HG03432 (cell line): ENCODE measurements around the gene N4BP2L2.

Experiments used
- ATAC-seq: cut with Tn5 transposase; IDR thresholded peaks from one replicate; pipeline ENCODE4 v1.9.1; 2021; ENCODE audit warnings: mild to moderate bottlenecking, moderate library complexity; ENCODE audit not compliant: unreplicated experiment

N4BP2L2 gene

DNA sequence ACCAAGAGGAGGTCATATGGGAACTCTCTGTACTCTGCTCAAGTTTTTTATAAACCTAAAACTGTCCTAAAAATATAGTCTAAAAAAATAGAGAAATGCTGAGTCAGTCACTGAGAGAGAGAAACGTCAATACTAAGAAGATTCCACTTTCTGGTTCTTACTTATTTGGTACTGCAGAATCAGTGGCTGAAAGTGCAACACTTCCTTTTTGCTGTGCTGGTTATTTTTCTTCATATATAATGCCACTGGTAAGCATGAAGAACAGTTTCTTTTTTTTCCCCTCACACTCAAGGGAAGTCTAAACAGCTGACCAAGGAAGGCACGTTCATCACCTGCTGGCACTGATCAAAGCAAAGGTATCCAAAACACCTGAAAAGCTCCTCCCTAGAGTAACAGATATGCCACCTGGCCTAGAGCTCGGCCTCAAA, 66.4 kb downstream of the N4BP2L2 start:
- peak; percentile 84 for ATAC-seq

DNA sequence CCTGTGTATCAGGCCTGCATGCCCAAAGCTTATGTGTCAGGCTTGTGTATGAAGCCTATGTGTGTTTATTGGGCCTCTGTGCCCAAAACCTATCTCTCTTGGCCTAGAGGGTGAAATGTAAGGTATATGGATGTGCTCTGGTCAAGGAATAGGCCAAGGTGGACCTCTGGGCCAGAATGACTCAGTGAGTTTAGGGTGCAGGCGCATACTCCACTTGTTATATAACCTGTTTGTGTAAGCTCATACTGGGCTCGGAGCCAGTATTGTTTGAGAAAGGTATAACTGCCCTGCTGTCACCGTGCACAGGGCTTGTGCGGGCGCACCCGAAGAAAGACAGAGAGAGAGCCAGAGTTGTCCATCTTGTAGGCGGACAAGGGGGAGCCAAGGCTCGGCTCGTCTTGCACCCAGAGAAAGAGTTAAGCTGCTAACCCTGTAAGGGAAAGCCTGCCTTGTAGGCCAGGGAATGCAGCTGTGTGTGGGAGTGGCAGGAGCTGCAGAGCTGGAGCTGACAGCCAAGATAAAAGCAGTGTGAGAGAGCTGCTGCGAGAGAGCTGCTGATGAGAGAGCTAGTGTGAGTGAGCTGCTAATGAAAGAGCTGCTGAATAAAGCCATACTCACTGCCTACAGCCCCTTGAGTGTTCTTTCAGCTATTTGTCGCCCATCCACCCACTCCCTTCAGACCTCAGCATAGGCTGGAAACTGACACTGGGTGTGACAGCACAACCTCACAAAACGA, 67.2 kb downstream of the N4BP2L2 start:
- ATAC-seq = no peak

DNA sequence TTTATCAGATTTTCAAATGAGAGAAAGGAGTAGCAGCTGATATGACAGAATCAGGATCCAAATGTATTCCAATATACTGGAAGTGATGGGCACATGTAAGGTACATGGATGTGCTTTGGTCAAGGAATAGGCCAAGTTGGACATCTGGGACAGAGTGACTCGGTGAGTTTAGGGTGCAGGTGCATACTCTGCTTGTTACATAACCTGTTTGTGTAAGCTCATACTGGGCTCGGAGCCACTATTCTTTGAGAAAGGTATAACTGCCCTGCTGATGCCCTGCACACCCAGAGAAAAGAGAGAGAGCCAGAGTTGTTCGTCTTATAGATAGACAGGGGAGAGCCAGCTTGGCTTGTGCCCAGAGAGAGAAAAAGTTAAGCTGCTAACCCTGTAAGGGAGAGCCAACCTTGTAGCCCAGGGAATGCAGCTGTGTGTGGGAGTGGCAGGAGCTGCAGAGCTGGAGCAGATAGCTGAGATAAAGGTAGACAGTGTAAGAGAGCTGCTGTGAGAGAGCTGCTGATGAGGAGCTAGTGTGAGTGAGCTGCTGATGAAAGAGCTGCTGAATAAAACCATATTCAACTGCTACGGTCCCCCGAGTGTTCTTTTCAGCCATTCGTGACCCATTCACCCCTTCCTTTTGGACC, 70.0 kb downstream of the N4BP2L2 start:
- no peak for ATAC-seq

DNA sequence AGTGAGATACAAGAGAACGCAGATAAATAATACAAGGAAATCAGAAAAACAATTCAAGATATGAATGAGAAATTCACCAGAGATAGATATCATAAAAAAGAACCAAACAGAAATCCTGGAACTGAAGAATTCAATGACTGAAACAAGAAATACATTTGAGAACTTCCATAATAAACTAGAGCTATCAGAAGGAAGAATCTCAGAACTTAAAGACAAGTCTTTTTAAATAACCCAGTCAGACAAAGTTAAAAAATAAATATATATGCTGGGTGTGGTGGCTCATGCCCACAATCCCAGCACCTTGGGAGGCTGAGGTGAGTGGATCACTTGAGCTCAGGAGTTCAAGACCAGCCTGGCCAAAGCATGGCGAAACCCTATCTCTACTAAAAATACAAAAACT, 82.0 kb downstream of the N4BP2L2 start:
- ATAC-seq = no peak

DNA sequence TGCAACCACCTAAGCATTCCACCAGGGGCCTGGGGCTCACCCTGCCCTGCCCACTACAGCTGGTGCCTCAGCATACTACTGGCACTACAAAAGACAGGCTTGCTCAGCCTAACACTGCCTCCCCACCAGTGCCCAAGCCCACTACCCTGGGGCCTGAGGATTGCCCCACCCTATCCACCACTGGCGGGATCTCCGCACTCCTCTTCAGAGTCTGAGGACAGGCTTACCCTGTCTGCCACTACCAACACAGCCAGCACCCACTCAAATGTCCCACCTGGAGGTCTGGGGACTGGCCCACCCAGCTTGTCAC, 83.0 kb downstream of the N4BP2L2 start:
- no peak for ATAC-seq

GRCh38 chr13:32454886-32455593, 83.6 kb downstream of the N4BP2L2 start:
- ATAC-seq = no peak

- no peak for ATAC-seq
Measured at GRCh38 chr13:32453981-32454380, 84.6 kb downstream of the N4BP2L2 start.

DNA sequence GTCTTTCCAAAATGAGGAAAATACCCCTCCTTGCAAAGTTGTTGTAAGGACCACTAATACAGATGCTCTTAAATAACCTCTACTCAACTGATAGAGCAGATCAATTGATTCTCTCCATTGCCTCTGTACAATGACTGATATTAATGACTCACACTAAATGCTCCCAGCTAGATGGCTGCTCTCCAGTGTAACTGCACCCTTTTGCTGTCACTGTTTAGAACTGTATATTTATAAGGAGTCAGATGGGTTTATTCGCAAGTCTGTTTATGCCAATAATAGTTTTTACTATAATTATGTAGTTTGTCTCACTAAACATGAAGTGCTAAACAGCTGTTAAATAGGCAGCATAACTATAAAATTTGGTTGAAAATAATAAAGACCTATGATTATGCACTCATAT, 89.6 kb downstream of the N4BP2L2 start:
- ATAC-seq = no peak

DNA sequence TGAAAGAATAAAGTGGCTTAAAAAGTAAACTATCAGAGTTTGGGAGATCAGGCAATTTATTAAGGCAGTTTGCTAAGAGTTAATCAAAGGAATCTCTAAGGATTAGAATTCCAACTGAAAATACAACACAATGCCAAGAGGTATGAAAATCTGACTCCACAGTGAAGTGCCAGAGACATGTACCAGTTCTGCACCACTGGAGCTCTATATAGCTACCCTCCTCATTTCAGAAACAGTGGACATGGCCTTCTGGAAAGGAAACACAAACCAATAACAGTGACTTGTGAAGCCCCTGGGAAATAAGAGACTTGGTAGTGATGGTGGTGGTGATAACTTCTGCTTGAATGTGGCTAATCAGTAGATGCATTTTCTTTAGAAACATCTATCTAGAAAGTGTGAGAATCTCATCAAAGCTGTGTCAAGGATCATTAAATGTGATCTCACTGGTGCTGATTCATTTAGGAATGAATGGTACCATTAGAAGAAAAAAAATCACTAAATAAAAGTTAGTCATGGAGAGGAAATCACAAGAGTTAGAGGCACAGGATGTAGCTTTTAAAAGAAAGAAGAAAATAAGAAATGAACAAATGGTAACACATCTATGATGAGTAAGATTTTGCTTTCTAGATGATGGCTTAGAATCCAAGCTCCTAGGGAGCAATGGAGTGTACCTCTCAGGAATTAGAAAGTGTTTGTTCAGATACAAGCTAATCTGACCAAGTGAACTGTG, 90.5 kb downstream of the N4BP2L2 start:
- ATAC-seq = no peak

GRCh38 chr13:32446773-32447465, 91.7 kb downstream of the N4BP2L2 start:
- no peak for ATAC-seq

DNA sequence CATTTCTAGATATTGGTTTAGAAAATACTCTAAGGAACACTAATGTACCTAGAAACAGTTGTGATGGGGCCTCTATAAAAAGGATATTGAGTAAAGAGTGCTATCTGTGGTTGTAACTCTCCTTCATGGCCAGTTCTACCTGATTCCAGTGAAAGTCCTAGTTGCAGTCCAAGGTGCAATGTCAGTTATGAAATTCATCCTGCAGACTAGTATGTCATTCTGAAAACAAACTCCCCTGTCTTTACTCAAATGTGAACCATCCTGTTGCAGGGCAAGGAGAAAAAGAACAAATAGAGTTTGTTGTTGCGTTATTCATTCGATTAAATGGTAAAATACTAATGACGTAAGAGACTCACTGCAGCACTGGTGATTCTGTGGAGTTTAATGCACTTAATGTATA, 92.4 kb downstream of the N4BP2L2 start:
- no peak for ATAC-seq

DNA sequence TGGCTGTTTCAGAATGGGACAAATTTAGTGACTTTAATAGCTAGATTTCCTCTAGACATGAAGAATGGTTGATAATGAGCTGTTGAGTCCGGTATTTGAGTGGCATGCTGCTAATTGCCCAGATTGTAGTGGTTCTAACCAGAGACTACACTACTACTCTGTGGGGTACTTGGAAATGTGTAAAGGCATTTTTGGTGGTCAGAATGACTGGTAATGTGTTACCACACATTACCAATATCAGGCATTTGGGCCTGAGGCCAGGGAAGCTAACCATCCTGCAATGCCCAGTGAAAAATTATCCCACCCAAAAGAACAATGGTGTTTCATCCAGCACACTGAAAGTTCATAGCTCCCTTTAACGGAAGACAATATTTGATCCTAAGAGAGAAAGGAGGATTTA, 93.1 kb downstream of the N4BP2L2 start:
- ATAC-seq = no peak

- peak; percentile 78 for ATAC-seq
Measured at GRCh38 chr13:32443111-32443510, 95.5 kb downstream of the N4BP2L2 start.

GRCh38 chr13:32438871-32439270, 99.7 kb downstream of the N4BP2L2 start:
- no peak for ATAC-seq

DNA sequence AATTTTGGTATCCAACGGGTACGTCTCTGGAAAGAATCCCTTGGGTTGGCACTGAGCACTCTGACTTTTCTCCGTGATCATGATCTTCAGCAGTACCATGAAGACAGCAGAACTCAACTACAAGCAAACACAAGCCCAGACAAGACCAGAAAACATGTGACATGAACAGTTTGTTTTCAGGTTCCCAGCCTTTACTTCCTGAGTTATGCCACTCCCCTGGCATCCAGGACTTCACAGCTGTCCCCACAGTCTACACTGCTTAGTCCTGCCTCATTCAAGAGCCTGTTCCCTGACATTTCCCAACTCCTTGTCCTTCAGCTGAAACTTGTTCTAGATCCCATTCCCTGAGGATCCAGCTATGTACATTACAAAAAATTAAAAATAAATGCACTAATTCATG, 105.7 kb downstream of the N4BP2L2 start:
- ATAC-seq = no peak

DNA sequence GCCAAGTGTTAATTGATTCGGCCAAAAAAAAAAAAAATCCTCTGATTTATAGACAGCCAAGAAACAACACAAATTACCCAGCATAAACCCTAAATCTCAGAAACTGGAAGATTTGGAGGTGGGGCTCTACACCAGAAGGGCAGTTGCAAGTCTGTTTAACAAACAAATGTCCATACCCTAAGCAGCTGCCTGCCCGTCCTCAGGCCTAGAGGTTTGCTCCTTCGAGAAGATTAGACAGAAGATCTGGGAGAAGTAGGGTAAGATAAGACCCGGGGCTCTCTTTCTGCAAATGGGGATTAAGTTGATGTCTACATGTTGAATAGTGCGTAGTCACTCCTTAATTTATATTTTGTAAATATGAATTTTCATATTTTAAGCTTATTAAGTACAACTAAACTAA, 107.2 kb downstream of the N4BP2L2 start:
- ATAC-seq = no peak

DNA sequence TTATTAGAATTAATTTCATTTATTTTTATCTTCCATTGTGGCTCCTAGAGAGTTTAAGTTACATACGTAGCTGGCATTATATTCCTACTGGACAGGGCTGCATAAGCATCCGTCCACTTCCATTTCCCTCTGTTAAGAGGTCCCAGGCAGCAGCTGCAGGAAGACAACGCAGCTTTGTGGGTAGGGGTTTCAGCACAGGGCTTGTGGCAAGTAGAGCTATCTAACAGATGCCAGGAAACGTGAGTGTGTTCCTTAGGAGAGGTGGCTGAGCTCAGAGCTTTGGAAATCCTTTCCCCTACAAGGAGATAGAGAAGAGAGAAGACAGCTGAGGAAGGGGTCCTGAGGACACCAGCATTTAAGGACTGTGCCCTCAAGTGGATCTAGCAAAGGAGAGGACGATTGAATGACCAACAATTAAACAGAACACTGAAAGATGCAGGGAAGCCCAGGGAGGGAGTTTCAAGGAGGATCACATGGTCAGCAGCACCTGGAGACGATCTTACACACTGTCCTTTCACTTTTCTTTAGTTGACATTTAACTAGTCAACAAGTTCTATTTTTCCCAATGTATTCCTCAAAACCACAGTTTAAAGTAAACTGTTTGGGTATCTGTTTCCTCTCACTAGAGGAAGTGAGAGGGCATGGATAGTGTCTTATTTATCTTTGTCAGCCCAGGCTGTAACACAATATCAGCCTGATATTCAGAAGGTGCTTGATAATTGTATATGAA, 108.4 kb downstream of the N4BP2L2 start:
- no peak for ATAC-seq

- no peak for ATAC-seq
Measured at GRCh38 chr13:32429433-32429909, 109.1 kb downstream of the N4BP2L2 start.

GRCh38 chr13:32428581-32429432, 109.8 kb downstream of the N4BP2L2 start:
- no peak for ATAC-seq
